ENCODE data around the gene HOXB7. TPM values are rescaled to one million over a fixed set of nuclear protein-coding genes. Genes with fewer than 3 reads are reported as not detected.

The HOXB7 gene
- total RNA-seq, 1 experiment from 2014 or later, result 28.2 TPM

- Histone ChIP-seq H3K9me3 (ENCODE audit: insufficient read depth, low read depth) (no peaks in the 10 kb centered on the region), H2AFZ (no peak overlapping the region), H3K36me3 (ENCODE audit: low read depth) (no peaks in the 10 kb centered on the region), H3K4me3 (no peak overlapping the region), H3K27me3 (ENCODE audit: insufficient read depth, low read depth) (peaks cover 65% of the 10 kb centered on the region), H4K20me1 (ENCODE audit: insufficient read depth) (no peaks in the 10 kb centered on the region), H3K4me1 (replicated peaks; ENCODE audit: insufficient read depth) (no peaks in the 10 kb centered on the region), H3K4me2 (no peak overlapping the region), H3K27ac (no peak overlapping the region), H3K79me2 (ENCODE audit: low read depth) (no peaks in the 10 kb centered on the region), H3K9me2 (ENCODE audit: insufficient read depth) (no peaks in the 10 kb centered on the region), H3F3A (ENCODE audit: insufficient read depth, low read depth) (0 out of 2 replicates have a peak, but pooled peaks cover 2% of the 10 kb centered on the region)
- POLR2A ChIA-PET (ENCODE audit: unreplicated experiment), result no interaction called here
- CTCF ChIA-PET, result interaction anchor here (0.5 kb wide), 1 partner anchor 363 kb away, joined by 3 read pairs; no protein-coding TSS in a partner anchor
- intact Hi-C loops (cut with micrococcal nuclease; ENCODE audit: unreplicated experiment), result no loop called here
- TF ChIP-seq CTCF (conservative IDR thresholded peaks at IDR 0.05) (no peak), EZH2 (IDR thresholded peaks at IDR 0.05; ENCODE audit: low read depth) (no peak)
- BruUV-seq (replicated peaks), result no TSS peak
- DNase-seq, result no peak
These were observed 23.8 kb upstream of the HOXB7 start for GRCh38 chr17:48634493-48635208.

- no peak overlapping the region for H2AFZ ChIP-seq
- 0 out of 2 replicates have a peak, but pooled peaks cover 2% of the 10 kb centered on the region for H3F3A ChIP-seq (ENCODE audit: insufficient read depth, low read depth)
- H3K79me2 ChIP-seq (ENCODE audit: low read depth), result no peaks in the 10 kb centered on the region
- intact Hi-C loops (cut with micrococcal nuclease; ENCODE audit: unreplicated experiment), result no loop called here
- DNase-seq, result no peak
- ChIA-PET POLR2A (ENCODE audit: unreplicated experiment) (no interaction called here), CTCF (no interaction called here)
- H3K4me1 ChIP-seq (replicated peaks; ENCODE audit: insufficient read depth), result no peaks in the 10 kb centered on the region
- H3K36me3 ChIP-seq (ENCODE audit: low read depth), result no peaks in the 10 kb centered on the region
- no peak for TF ChIP-seq CTCF (conservative IDR thresholded peaks at IDR 0.05)
- no peak for TF ChIP-seq EZH2 (IDR thresholded peaks at IDR 0.05; ENCODE audit: low read depth)
- no peak overlapping the region for H3K27ac ChIP-seq
- H3K4me3 ChIP-seq, result no peak overlapping the region
- BruUV-seq (replicated peaks), result no TSS peak
- no peaks in the 10 kb centered on the region for H3K9me3 ChIP-seq (ENCODE audit: insufficient read depth, low read depth)
- H3K27me3 ChIP-seq (ENCODE audit: insufficient read depth, low read depth), result peaks cover 66% of the 10 kb centered on the region
- H4K20me1 ChIP-seq (ENCODE audit: insufficient read depth), result no peaks in the 10 kb centered on the region
- H3K9me2 ChIP-seq (ENCODE audit: insufficient read depth), result no peaks in the 10 kb centered on the region
- H3K4me2 ChIP-seq, result no peak overlapping the region
These were observed 22.5 kb upstream of the HOXB7 start for GRCh38 chr17:48633266-48633677.

- Histone ChIP-seq H2AFZ (no peak overlapping the region), H3K79me2 (ENCODE audit: low read depth) (no peaks in the 10 kb centered on the region), H3K4me1 (replicated peaks; ENCODE audit: insufficient read depth) (no peaks in the 10 kb centered on the region), H3K9me2 (ENCODE audit: insufficient read depth) (no peaks in the 10 kb centered on the region), H3K27me3 (ENCODE audit: insufficient read depth, low read depth) (peaks cover 63% of the 10 kb centered on the region), H3K27ac (no peak overlapping the region), H3K9me3 (ENCODE audit: insufficient read depth, low read depth) (no peaks in the 10 kb centered on the region), H3F3A (ENCODE audit: insufficient read depth, low read depth) (0 out of 2 replicates have a peak, but pooled peaks cover 2% of the 10 kb centered on the region), H3K36me3 (ENCODE audit: low read depth) (no peaks in the 10 kb centered on the region), H4K20me1 (ENCODE audit: insufficient read depth) (no peaks in the 10 kb centered on the region), H3K4me2 (no peak overlapping the region), H3K4me3 (no peak overlapping the region)
- no TSS peak for BruUV-seq (replicated peaks)
- CTCF ChIA-PET, result no interaction called here
- no peak for TF ChIP-seq CTCF (conservative IDR thresholded peaks at IDR 0.05)
- TF ChIP-seq EZH2 (IDR thresholded peaks at IDR 0.05; ENCODE audit: low read depth), result no peak
- intact Hi-C loops (cut with micrococcal nuclease; ENCODE audit: unreplicated experiment), result no loop called here
- DNase-seq, result no peak
- POLR2A ChIA-PET (ENCODE audit: unreplicated experiment), result no interaction called here
These were observed 21.9 kb upstream of the HOXB7 start for GRCh38 chr17:48632579-48633265.
